Liver (tissue), 2 donors: ENCODE measurements around the gene MKI67.

ENCODE experiments used
- CTCF ChIP-seq: fragments of 150-350 bp; IDR thresholded peaks from 2 replicates; pipeline ENCODE4 v1.5.1; 2017; ENCODE audit warnings: improper control_type of control experiment, low read depth, low read length; ENCODE audit not compliant: missing input control
- MAX ChIP-seq: IDR thresholded peaks from 2 replicates; pipeline ENCODE4 v1.6.1; 2016; ENCODE audit warnings: antibody characterized with exemption
- REST ChIP-seq: IDR thresholded peaks from 2 replicates; pipeline ENCODE4 v1.6.1; 2016; ENCODE audit warnings: antibody characterized with exemption, mild to moderate bottlenecking
- donor health status: healthy.

GRCh38 chr10:128114901-128115300 lies 11.3 kb downstream of the MKI67 start:
- TF ChIP-seq REST, result no peak
- TF ChIP-seq CTCF, result no peak
- no peak for TF ChIP-seq MAX
